Renal pelvis (tissue), 12 donors: Measurements from ENCODE around the gene USP17L13. TPM values are rescaled to one million over a fixed set of nuclear protein-coding genes. Genes with fewer than 3 reads are reported as not detected.
"Not testable (repeated sequence)": the region's sequence is repeated elsewhere in the genome, so short reads cannot be mapped to it uniquely, and the experiment has no call there.

Experiments
- DNase-seq: peaks from one replicate; pipeline ENCODE4 v3.0.0-alpha.2; 2013
- long read RNA-seq, 16 experiments: transcript quantifications; one replicate each; lab custom pipeline, GENCODE V29; 2026
- polyA plus RNA-seq, 3 donors: library from polyadenylated mRNA; unstranded; fragments of 120-200 nt; gene quantifications; one replicate each; pipeline ENCODE4 v1.2.1, GENCODE V29; 2013; ENCODE audit not compliant: insufficient read length in 3 of 3

The USP17L13 gene
- not detected for polyA plus RNA-seq
- long read RNA-seq, donor 1 = 0 reads
- long read RNA-seq, donor 2 = 0 reads
- long read RNA-seq, donor 3 = 0 reads
- long read RNA-seq, donor 4 = 0 reads
- long read RNA-seq, donor 5 = 0 reads
- long read RNA-seq, donor 6 = 0 reads
- long read RNA-seq, donor 7 = 0 reads
- long read RNA-seq, donor 8 = 0 reads
- long read RNA-seq, donor 9 = 0 reads
- long read RNA-seq, donor 10 = 0 reads
- long read RNA-seq, donor 11 = 0 reads
- long read RNA-seq, donor 12 = 0 reads
- long read RNA-seq, donor 13 = 0 reads
- long read RNA-seq, donor 14 = 0 reads
- long read RNA-seq, donor 15 = 0 reads
- long read RNA-seq, donor 16 = 0 reads

GRCh38 chr4:9224596-9224995 lies at the start of gene USP17L13:
TSS of gene USP17L13 (plus strand) at chr4:9224896. CDS start at chr4:9224896, 0 bp downstream.
- DNase-seq = not testable (repeated sequence)

GRCh38 chr4:9210357-9210756 lies 14.3 kb upstream of the USP17L13 start, which contains the start of gene USP17L10:
TSS of gene USP17L10 (plus strand) at chr4:9210657. CDS start at chr4:9210657, 0 bp downstream.
- not testable (repeated sequence) for DNase-seq

GRCh38 chr4:9214701-9215100 lies 10.0 kb upstream of the USP17L13 start:
- not testable (repeated sequence) for DNase-seq

GRCh38 chr4:9215105-9215504 lies 9.6 kb upstream of the USP17L13 start, which contains the start of gene USP17L11:
TSS of gene USP17L11 (plus strand) at chr4:9215405. CDS start at chr4:9215405, 0 bp downstream.
- not testable (repeated sequence) for DNase-seq

- DNase-seq = not testable (repeated sequence)
Observed at GRCh38 chr4:9219852-9220251, 4.8 kb upstream of the USP17L13 start, which contains the start of gene USP17L12. TSS of gene USP17L12 (plus strand) at chr4:9220152. CDS start at chr4:9220152, 0 bp downstream.

GRCh38 chr4:9230249-9230648 lies 5.6 kb downstream of the USP17L13 start:
- DNase-seq = not testable (repeated sequence)

- not testable (repeated sequence) for DNase-seq
Observed at GRCh38 chr4:9234085-9234484, 9.4 kb downstream of the USP17L13 start, which contains the start of gene USP17L15. TSS of gene USP17L15 (plus strand) at chr4:9234385. CDS start at chr4:9234385, 0 bp downstream.

GRCh38 chr4:9238461-9238860 lies 13.8 kb downstream of the USP17L13 start:
- not testable (repeated sequence) for DNase-seq

GRCh38 chr4:9243579-9243978 lies 18.9 kb downstream of the USP17L13 start, which contains the start of gene USP17L17:
TSS of gene USP17L17 (plus strand) at chr4:9243879. CDS start at chr4:9243879, 0 bp downstream.
- not testable (repeated sequence) for DNase-seq

GRCh38 chr4:9247953-9248680 lies 23.4 kb downstream of the USP17L13 start, which contains the start of gene USP17L18:
TSS of gene USP17L18 (plus strand) at chr4:9248630. CDS start at chr4:9248630, 0 bp downstream.
- DNase-seq = not testable (repeated sequence)

- not testable (repeated sequence) for DNase-seq
Observed at GRCh38 chr4:9253078-9253477, 28.4 kb downstream of the USP17L13 start, which contains the start of gene USP17L19. TSS of gene USP17L19 (plus strand) at chr4:9253378. CDS start at chr4:9253378, 0 bp downstream.

- not testable (repeated sequence) for DNase-seq
Observed at GRCh38 chr4:9257824-9258223, 33.1 kb downstream of the USP17L13 start, which contains the start of gene USP17L20. TSS of gene USP17L20 (plus strand) at chr4:9258124. CDS start at chr4:9258124, 0 bp downstream.

- DNase-seq = not testable (repeated sequence)
Observed at GRCh38 chr4:9262572-9262971, 37.9 kb downstream of the USP17L13 start, which contains the start of gene USP17L21. TSS of gene USP17L21 (plus strand) at chr4:9262872. CDS start at chr4:9262872, 0 bp downstream.

- DNase-seq = not testable (repeated sequence)
Observed at GRCh38 chr4:9267319-9267718, 42.6 kb downstream of the USP17L13 start, which contains the start of gene USP17L22. TSS of gene USP17L22 (plus strand) at chr4:9267619. CDS start at chr4:9267619, 0 bp downstream.

GRCh38 chr4:9271719-9272118 lies 47.0 kb downstream of the USP17L13 start:
- DNase-seq = not testable (repeated sequence)

Other genes with a start within 250 kb of the USP17L13 start
- gene FAM90A26, start 54.5 kb upstream of the USP17L13 start, polyA plus RNA-seq = under 1 TPM in 1 of 3 donors, not detected in 2; 0.13 TPM
- not detected for gene USP17L10, start 14.2 kb upstream of the USP17L13 start, polyA plus RNA-seq
- not detected for gene USP17L11, start 9.5 kb upstream of the USP17L13 start, polyA plus RNA-seq
- not detected for gene USP17L12, start 4.7 kb upstream of the USP17L13 start, polyA plus RNA-seq
- gene USP17L15, start 9.5 kb downstream of the USP17L13 start, polyA plus RNA-seq = not detected
- not detected for gene USP17L17, start 19.0 kb downstream of the USP17L13 start, polyA plus RNA-seq
- gene USP17L18, start 23.7 kb downstream of the USP17L13 start, polyA plus RNA-seq = not detected
- gene USP17L19, start 28.5 kb downstream of the USP17L13 start, polyA plus RNA-seq = not detected
- gene USP17L20, start 33.2 kb downstream of the USP17L13 start, polyA plus RNA-seq = not detected
- gene USP17L21, start 38.0 kb downstream of the USP17L13 start, polyA plus RNA-seq = not detected
- not detected for gene USP17L22, start 42.7 kb downstream of the USP17L13 start, polyA plus RNA-seq
- gene USP17L24, start 100.3 kb downstream of the USP17L13 start, polyA plus RNA-seq = not detected
- not detected for gene USP17L25, start 105.0 kb downstream of the USP17L13 start, polyA plus RNA-seq
- gene USP17L26, start 109.8 kb downstream of the USP17L13 start, polyA plus RNA-seq = not detected
- not detected for gene USP17L5, start 114.5 kb downstream of the USP17L13 start, polyA plus RNA-seq
- gene USP17L27, start 119.3 kb downstream of the USP17L13 start, polyA plus RNA-seq = not detected
- gene USP17L28, start 124.0 kb downstream of the USP17L13 start, polyA plus RNA-seq = not detected
- not detected for gene USP17L29, start 128.7 kb downstream of the USP17L13 start, polyA plus RNA-seq
- not detected for gene USP17L30, start 138.2 kb downstream of the USP17L13 start, polyA plus RNA-seq
- gene DEFB131A, start 219.5 kb downstream of the USP17L13 start, polyA plus RNA-seq = not detected